IMR-90 (cell line): Measurements from ENCODE around the gene JMJD6. TPM values are rescaled to one million over a fixed set of nuclear protein-coding genes. Genes with fewer than 3 reads are reported as not detected.
A peak's percentile ranks its signal among the peaks of the same experiment; 100 is the strongest.

Experiments
- ATAC-seq: fragments of 200-7000 bp; cut with Tn5 transposase; 2 replicates; pipeline ENCODE4 v1.9.1; 2020; ENCODE audit warnings: low read depth, mild to moderate bottlenecking, moderate library complexity
- BruUV-seq: library from RNA; stranded (reverse); fragments of 400-500 nt; replicated peaks from 2 replicates; lab custom pipeline; 2021; lab: Mats Ljungman, UMichigan
- CTCF ChIA-PET: fragments of 300-600 bp; formaldehyde crosslinking; extraction: SDS; loops from one replicate; lab custom pipeline; 2021; ENCODE audit warnings: antibody characterized with exemption; lab: Yijun Ruan, JAX
- POLR2A ChIA-PET: fragments of 300-600 bp; sonication (Branson Sonifier 250); formaldehyde crosslinking; loops from one replicate; lab custom pipeline; 2022; ENCODE audit warnings: antibody characterized with exemption; ENCODE audit not compliant: unreplicated experiment; lab: Charles Lee
- DNase-seq: peaks from one replicate; pipeline ENCODE4 v3.0.0; 2013
- H2AFZ ChIP-seq: replicated peaks from 2 replicates; pipeline ENCODE3; 2013; ENCODE audit warnings: low read length, mild to moderate bottlenecking; ENCODE audit not compliant: poor library complexity
- H2AK5ac ChIP-seq: 2 replicates; pipeline ENCODE4 v1.6.1; 2013; ENCODE audit warnings: low read depth, low read length, inconsistent platforms
- H2AK9ac ChIP-seq: replicated peaks from 2 replicates; pipeline ENCODE3; 2013; ENCODE audit warnings: mild to moderate bottlenecking, low read depth, low read length, moderate library complexity; ENCODE audit not compliant: poor library complexity
- H2BK120ac ChIP-seq: 2 replicates; pipeline ENCODE4 v1.6.1; 2013; ENCODE audit warnings: low read depth, low read length, inconsistent platforms
- H2BK15ac ChIP-seq: 3 replicates; pipeline ENCODE4 v1.6.1; 2013; ENCODE audit warnings: low read depth, low read length, inconsistent platforms
- H2BK20ac ChIP-seq: 2 replicates; pipeline ENCODE4 v1.6.1; 2013; ENCODE audit warnings: low read depth, mild to moderate bottlenecking, inconsistent platforms, low read length, moderate library complexity
- H2BK5ac ChIP-seq: 2 replicates; pipeline ENCODE4 v1.6.1; 2013; ENCODE audit warnings: mild to moderate bottlenecking, low read depth, low read length, inconsistent platforms; ENCODE audit not compliant: poor library complexity, severe bottlenecking
- H3K14ac ChIP-seq: replicated peaks from 2 replicates; pipeline ENCODE4 v1.6.1; 2013; ENCODE audit warnings: low read depth, low read length, inconsistent platforms
- H3K18ac ChIP-seq: 2 replicates; pipeline ENCODE4 v1.6.1; 2013; ENCODE audit warnings: low read depth, low read length, control low read depth
- H3K23ac ChIP-seq: 2 replicates; pipeline ENCODE4 v1.6.1; 2013; ENCODE audit warnings: low read depth, low read length, inconsistent platforms
- H3K27ac ChIP-seq: 2 replicates; pipeline ENCODE4 v1.5.1; 2013; ENCODE audit warnings: mild to moderate bottlenecking, control low read depth, low read length; ENCODE audit not compliant: insufficient read depth
- H3K27me3 ChIP-seq: 2 replicates; pipeline ENCODE4 v1.6.1; 2013; ENCODE audit warnings: low read length; ENCODE audit not compliant: control insufficient read depth, insufficient read depth
- H3K36me3 ChIP-seq: 2 replicates; pipeline ENCODE4 v1.6.1; 2013; ENCODE audit warnings: low read length, mixed read lengths; ENCODE audit not compliant: control insufficient read depth, insufficient read depth
- H3K4ac ChIP-seq: 2 replicates; pipeline ENCODE4 v1.6.1; 2013; ENCODE audit warnings: low read depth, low read length, inconsistent platforms
- H3K4me1 ChIP-seq: 2 replicates; pipeline ENCODE4 v1.6.1; 2013; ENCODE audit warnings: low read length, mixed read lengths; ENCODE audit not compliant: control insufficient read depth, insufficient read depth
- H3K4me2 ChIP-seq: 2 replicates; pipeline ENCODE4 v1.6.1; 2013; ENCODE audit warnings: low read depth, mild to moderate bottlenecking, control low read depth, low read length, moderate library complexity
- H3K4me3 ChIP-seq: 2 replicates; pipeline ENCODE4 v1.5.1; 2013; ENCODE audit warnings: low read depth, mild to moderate bottlenecking, control low read depth, low read length, moderate library complexity; ENCODE audit not compliant: insufficient read depth
- H3K56ac ChIP-seq: 2 replicates; pipeline ENCODE4 v1.6.1; 2013; ENCODE audit warnings: low read length, inconsistent platforms; ENCODE audit not compliant: insufficient read depth; ENCODE audit errors: extremely low read depth
- H3K79me1 ChIP-seq, 2 experiments: 2 replicates each; pipeline ENCODE4 v1.6.1; 2013; ENCODE audit warnings: low read length in 2 of 2, inconsistent platforms in 1 of 2, low read depth in 1 of 2
- H3K9ac ChIP-seq: 2 replicates; pipeline ENCODE4 v1.6.1; 2013; ENCODE audit warnings: low read depth, low read length, control low read depth
- H3K9me1 ChIP-seq: 2 replicates; pipeline ENCODE4 v1.6.1; 2013; ENCODE audit warnings: low read length, inconsistent platforms; ENCODE audit not compliant: insufficient read depth
- H3K9me3 ChIP-seq: 2 replicates; pipeline ENCODE4 v1.6.1; 2013; ENCODE audit warnings: low read length; ENCODE audit not compliant: control insufficient read depth, insufficient read depth
- H4K20me1 ChIP-seq: 2 replicates; pipeline ENCODE4 v1.6.1; 2013; ENCODE audit warnings: low read length, inconsistent platforms; ENCODE audit not compliant: insufficient read depth
- H4K5ac ChIP-seq: 2 replicates; pipeline ENCODE4 v1.6.1; 2013; ENCODE audit warnings: mild to moderate bottlenecking, low read depth, low read length, control low read depth
- H4K8ac ChIP-seq, 2 experiments: 2 replicates each; pipeline ENCODE4 v1.6.1; 2013; ENCODE audit warnings: low read depth in 2 of 2, low read length in 2 of 2, control low read depth in 1 of 2, inconsistent platforms in 1 of 2
- H4K91ac ChIP-seq: 2 replicates; pipeline ENCODE4 v1.6.1; 2013; ENCODE audit warnings: low read depth, low read length, inconsistent platforms; ENCODE audit not compliant: insufficient read depth
- BHLHE40 ChIP-seq: fragments of 150-350 bp; IDR thresholded peaks from 2 replicates; pipeline ENCODE4 v1.6.1; 2016; ENCODE audit warnings: mild to moderate bottlenecking, low read depth, low read length
- CEBPB ChIP-seq: IDR thresholded peaks from 2 replicates; pipeline ENCODE4 v1.6.1; 2012; ENCODE audit warnings: low read depth, low read length, improper control_type of control experiment
- CHD1 ChIP-seq: IDR thresholded peaks from 2 replicates; pipeline ENCODE4 v1.6.1; 2012; ENCODE audit warnings: low read depth, low read length, improper control_type of control experiment
- FOS ChIP-seq: fragments of 150-350 bp; IDR thresholded peaks from 2 replicates; pipeline ENCODE4 v1.6.1; 2016; ENCODE audit warnings: low read depth, low read length
- MAFK ChIP-seq: IDR thresholded peaks from 2 replicates; pipeline ENCODE4 v1.6.1; 2012; ENCODE audit warnings: low read depth, low read length, improper control_type of control experiment
- MAZ ChIP-seq: IDR thresholded peaks from 2 replicates; pipeline ENCODE4 v1.6.1; 2012; ENCODE audit warnings: low read depth, mild to moderate bottlenecking, low read length, improper control_type of control experiment, moderate library complexity, borderline replicate concordance
- MXI1 ChIP-seq: IDR thresholded peaks from 2 replicates; pipeline ENCODE4 v1.6.1; 2012; ENCODE audit warnings: low read depth, mild to moderate bottlenecking, low read length, moderate library complexity, borderline replicate concordance
- NFE2L2 ChIP-seq: fragments of 150-350 bp; IDR thresholded peaks from 2 replicates; pipeline ENCODE4 v1.6.1; 2016; ENCODE audit warnings: low read depth, mild to moderate bottlenecking, low read length
- POLR2A ChIP-seq: IDR thresholded peaks from 2 replicates; pipeline ENCODE4 v1.6.1; 2012; ENCODE audit warnings: mild to moderate bottlenecking, low read depth, low read length
- RAD21 ChIP-seq: IDR thresholded peaks from 2 replicates; pipeline ENCODE4 v1.6.1; 2012; ENCODE audit warnings: low read length, improper control_type of control experiment
- RCOR1 ChIP-seq: IDR thresholded peaks from 2 replicates; pipeline ENCODE4 v1.6.1; 2012; ENCODE audit warnings: mild to moderate bottlenecking, low read length, improper control_type of control experiment; ENCODE audit not compliant: insufficient replicate concordance
- SMC3 ChIP-seq: fragments of 150-350 bp; IDR thresholded peaks from 2 replicates; pipeline ENCODE4 v1.6.1; 2016; ENCODE audit warnings: low read depth, mild to moderate bottlenecking, antibody characterized with exemption, low read length, moderate library complexity
- WGBS, 2 experiments: methylation state at CpG; one replicate each; pipeline versions ENCODE4 v1.1.5 to v1.1.7; 2013; ENCODE audit warnings: missing lambda C conversion rate in 2 of 2; ENCODE audit not compliant: insufficient read length in 1 of 2; ENCODE audit errors: extremely low coverage in 2 of 2; 5-methylcytosine and 5-hydroxymethylcytosine counted together
- dilution Hi-C: fragments of 300-500 bp; cut with HindIII; formaldehyde crosslinking; loops from one replicate; pipeline ENCODE4 v1.14.3; 2018; ENCODE audit warnings: low sequenced_read_pairs; ENCODE audit not compliant: unreplicated experiment
- in situ Hi-C: fragments of 300-500 bp; cut with MboI; formaldehyde crosslinking; loops from 3 replicates; pipeline ENCODE4 v1.14.3; 2019; ENCODE audit warnings: low sequenced_read_pairs, inconsistent platforms, mixed read lengths
- intact Hi-C: fragments of 100-400 bp; cut with micrococcal nuclease; formaldehyde crosslinking; loops from 2 replicates; pipeline ENCODE4 v1.10.0; 2022
- polyA plus RNA-seq, 3 experiments: library from polyadenylated mRNA; depleted of rRNA; stranded (reverse); fragments of >200 nt; gene quantifications; 2 replicates each; pipeline ENCODE4 v1.2.3, GENCODE V29; 2012; ENCODE audit warnings: low replicate concordance in 1 of 3
- total RNA-seq: library from RNA; depleted of rRNA; stranded (reverse); fragments of >200 nt; gene quantifications from 2 replicates; pipeline ENCODE4 v1.2.3, GENCODE V29; 2012
- TF ChIP-seq, protein P1 (sequence below): fragments of 150-350 bp; IDR thresholded peaks from 2 replicates; pipeline ENCODE4 v1.6.1; 2016; ENCODE audit warnings: low read depth, mild to moderate bottlenecking, low read length, moderate library complexity, borderline replicate concordance
- TF ChIP-seq, protein P2 (sequence below): conservative IDR thresholded peaks from 2 replicates; pipeline ENCODE4 v1.5.1; 2012; ENCODE audit warnings: mild to moderate bottlenecking, low read depth, low read length, improper control_type of control experiment
- TF ChIP-seq, protein P3 (sequence below): fragments of 150-350 bp; IDR thresholded peaks from 2 replicates; pipeline ENCODE4 v1.6.1; 2017; ENCODE audit warnings: mild to moderate bottlenecking, antibody characterized with exemption, low read length, low read depth

The JMJD6 gene
- total and polyA plus RNA-seq, 2 of the 4 experiments (the other 2 are of a cell fraction): 24.4 to 33.7 TPM

- in situ Hi-C loops: no loop called here
- WGBS, 2 experiments: 84% methylated on average over 6 of the region's 14 CpGs; no CpG with 5 or more reads in 1 of the 2 experiments
- no peak for TF ChIP-seq SMC3
- TF ChIP-seq, protein P1, sequence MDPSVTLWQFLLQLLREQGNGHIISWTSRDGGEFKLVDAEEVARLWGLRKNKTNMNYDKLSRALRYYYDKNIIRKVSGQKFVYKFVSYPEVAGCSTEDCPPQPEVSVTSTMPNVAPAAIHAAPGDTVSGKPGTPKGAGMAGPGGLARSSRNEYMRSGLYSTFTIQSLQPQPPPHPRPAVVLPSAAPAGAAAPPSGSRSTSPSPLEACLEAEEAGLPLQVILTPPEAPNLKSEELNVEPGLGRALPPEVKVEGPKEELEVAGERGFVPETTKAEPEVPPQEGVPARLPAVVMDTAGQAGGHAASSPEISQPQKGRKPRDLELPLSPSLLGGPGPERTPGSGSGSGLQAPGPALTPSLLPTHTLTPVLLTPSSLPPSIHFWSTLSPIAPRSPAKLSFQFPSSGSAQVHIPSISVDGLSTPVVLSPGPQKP: no peak
- no peak for TF ChIP-seq NFE2L2
- TF ChIP-seq FOS: no peak
- TF ChIP-seq RCOR1: no peak
- TF ChIP-seq, protein P2, sequence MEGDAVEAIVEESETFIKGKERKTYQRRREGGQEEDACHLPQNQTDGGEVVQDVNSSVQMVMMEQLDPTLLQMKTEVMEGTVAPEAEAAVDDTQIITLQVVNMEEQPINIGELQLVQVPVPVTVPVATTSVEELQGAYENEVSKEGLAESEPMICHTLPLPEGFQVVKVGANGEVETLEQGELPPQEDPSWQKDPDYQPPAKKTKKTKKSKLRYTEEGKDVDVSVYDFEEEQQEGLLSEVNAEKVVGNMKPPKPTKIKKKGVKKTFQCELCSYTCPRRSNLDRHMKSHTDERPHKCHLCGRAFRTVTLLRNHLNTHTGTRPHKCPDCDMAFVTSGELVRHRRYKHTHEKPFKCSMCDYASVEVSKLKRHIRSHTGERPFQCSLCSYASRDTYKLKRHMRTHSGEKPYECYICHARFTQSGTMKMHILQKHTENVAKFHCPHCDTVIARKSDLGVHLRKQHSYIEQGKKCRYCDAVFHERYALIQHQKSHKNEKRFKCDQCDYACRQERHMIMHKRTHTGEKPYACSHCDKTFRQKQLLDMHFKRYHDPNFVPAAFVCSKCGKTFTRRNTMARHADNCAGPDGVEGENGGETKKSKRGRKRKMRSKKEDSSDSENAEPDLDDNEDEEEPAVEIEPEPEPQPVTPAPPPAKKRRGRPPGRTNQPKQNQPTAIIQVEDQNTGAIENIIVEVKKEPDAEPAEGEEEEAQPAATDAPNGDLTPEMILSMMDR: no peak
- no peak for TF ChIP-seq RAD21
- TF ChIP-seq, protein P3, sequence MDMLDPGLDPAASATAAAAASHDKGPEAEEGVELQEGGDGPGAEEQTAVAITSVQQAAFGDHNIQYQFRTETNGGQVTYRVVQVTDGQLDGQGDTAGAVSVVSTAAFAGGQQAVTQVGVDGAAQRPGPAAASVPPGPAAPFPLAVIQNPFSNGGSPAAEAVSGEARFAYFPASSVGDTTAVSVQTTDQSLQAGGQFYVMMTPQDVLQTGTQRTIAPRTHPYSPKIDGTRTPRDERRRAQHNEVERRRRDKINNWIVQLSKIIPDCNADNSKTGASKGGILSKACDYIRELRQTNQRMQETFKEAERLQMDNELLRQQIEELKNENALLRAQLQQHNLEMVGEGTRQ: no peak
- no peak for TF ChIP-seq CEBPB
- no peak for TF ChIP-seq MAFK
- no peak for TF ChIP-seq POLR2A
- no peak for TF ChIP-seq CHD1
- no peak for TF ChIP-seq MAZ
- TF ChIP-seq BHLHE40: no peak
- TF ChIP-seq MXI1: no peak
Observed at GRCh38 chr17:76691379-76692191, 34.8 kb downstream of the JMJD6 start.

More at GRCh38 chr17:76691379-76692191, 34.8 kb downstream of the JMJD6 start:
- H4K91ac ChIP-seq: no peak overlapping the region
- H3K56ac ChIP-seq: no peak overlapping the region
- H2BK120ac ChIP-seq: no peak overlapping the region
- no peak overlapping the region for H3K4ac ChIP-seq
- dilution Hi-C loops: no loop called here
- peak overlapping the region; percentile 23; the same call in 1 of the 2 replicates for H2AK5ac ChIP-seq
- H4K5ac ChIP-seq: no peak overlapping the region
- H3K9me1 ChIP-seq: peaks cover 39% of the 10 kb centered on the region
- H3K27me3 ChIP-seq: no peaks in the 10 kb centered on the region
- H3K9ac ChIP-seq: no peak overlapping the region
- no peak overlapping the region for H4K8ac ChIP-seq
- peaks cover 23% of the 10 kb centered on the region for H3K36me3 ChIP-seq
- H2AFZ ChIP-seq: no peak overlapping the region
- H2BK15ac ChIP-seq: no peak overlapping the region
- no peak overlapping the region for H2AK9ac ChIP-seq
- no peak overlapping the region for H3K23ac ChIP-seq
- no peak overlapping the region for H3K18ac ChIP-seq
- DNase-seq (no peak), ATAC-seq (no peak)
- ChIA-PET POLR2A (no interaction called here), CTCF (no interaction called here)
- peaks cover 34 to 85% of the 10 kb centered on the region in 2 experiments for H3K79me1 ChIP-seq
- no peak overlapping the region for H3K14ac ChIP-seq
- peaks cover 57% of the 10 kb centered on the region for H4K20me1 ChIP-seq
- H2BK20ac ChIP-seq: no peak overlapping the region
- H2BK5ac ChIP-seq: no peak overlapping the region
- H3K4me3 ChIP-seq: no peak overlapping the region
- no peak overlapping the region for H3K27ac ChIP-seq
- peaks cover 29% of the 10 kb centered on the region for H3K4me1 ChIP-seq
- intact Hi-C loops: no loop called here
- no peaks in the 10 kb centered on the region for H3K9me3 ChIP-seq
- no TSS peak for BruUV-seq
- H3K4me2 ChIP-seq: no peak overlapping the region
